SU-DHL-6 (cell line): Measurements from ENCODE around the gene ANXA11.
"Not testable (repeated sequence)": the region's sequence is repeated elsewhere in the genome, so short reads cannot be mapped to it uniquely, and the experiment has no call there.

ENCODE experiments used
- H2AFZ ChIP-seq: fragments of 200-600 bp; sonication (generic); 2 replicates; pipeline ENCODE4 v1.6.1; 2014; ENCODE audit warnings: low read depth, mild to moderate bottlenecking, moderate library complexity, mixed read lengths, antibody characterized with exemption, low read length; ENCODE audit not compliant: severe bottlenecking
- H3F3A ChIP-seq: fragments of 200-600 bp; shearing (Covaris generic); 2 replicates; pipeline ENCODE4 v1.6.0; 2016; ENCODE audit warnings: antibody characterized with exemption, mild to moderate bottlenecking; ENCODE audit not compliant: insufficient read depth
- H3K27ac ChIP-seq: fragments of 200-600 bp; sonication (generic); 2 replicates; pipeline ENCODE4 v1.5.1; 2016; ENCODE audit warnings: low read depth, mild to moderate bottlenecking, low read length, moderate library complexity, mixed read lengths
- H3K27me3 ChIP-seq: fragments of 200-600 bp; sonication (generic), shearing (Covaris generic); 2 replicates; pipeline ENCODE4 v1.6.0; 2014; ENCODE audit warnings: mild to moderate bottlenecking, low read length
- H3K36me3 ChIP-seq: fragments of 200-600 bp; sonication (generic); 2 replicates; pipeline ENCODE4 v1.6.1; 2014; ENCODE audit warnings: mild to moderate bottlenecking, low read length, mixed read lengths
- H3K4me2 ChIP-seq: fragments of 300-600, 200-600 bp; shearing (Covaris generic), sonication (generic); 2 replicates; pipeline ENCODE4 v1.6.0; 2014; ENCODE audit warnings: low read length, low read depth, mild to moderate bottlenecking; ENCODE audit not compliant: poor library complexity, severe bottlenecking
- H3K4me3 ChIP-seq: fragments of 200-600 bp; sonication (generic); 2 replicates; pipeline ENCODE4 v1.5.1; 2014; ENCODE audit warnings: antibody characterized with exemption, low read length, mild to moderate bottlenecking, mixed read lengths; ENCODE audit not compliant: insufficient read depth, poor library complexity, severe bottlenecking
- H3K79me2 ChIP-seq: fragments of 200-600 bp; sonication (generic); 2 replicates; pipeline ENCODE4 v1.6.1; 2014; ENCODE audit warnings: mild to moderate bottlenecking, low read length, moderate library complexity; ENCODE audit not compliant: insufficient read depth
- H3K9ac ChIP-seq: fragments of 200-600 bp; sonication (generic); 2 replicates; pipeline ENCODE4 v1.7.0; 2014; ENCODE audit warnings: mild to moderate bottlenecking, low read length
- H3K9me2 ChIP-seq: fragments of 200-600 bp; sonication (generic); replicated peaks from 2 replicates; pipeline ENCODE4 v1.6.1; 2014; ENCODE audit warnings: low read length; ENCODE audit not compliant: insufficient read depth
- H3K9me3 ChIP-seq: fragments of 200-600 bp; sonication (generic); 2 replicates; pipeline ENCODE4 v1.6.1; 2014; ENCODE audit warnings: low read length, mixed read lengths; ENCODE audit not compliant: insufficient read depth
- H4K20me1 ChIP-seq: fragments of 200-600 bp; sonication (generic); 2 replicates; pipeline ENCODE4 v1.6.1; 2014; ENCODE audit warnings: low read depth, mild to moderate bottlenecking, antibody characterized with exemption, low read length, moderate library complexity, mixed read lengths
- CTCF ChIP-seq: fragments of 200-600 bp; sonication (generic); IDR thresholded peaks from one replicate; pipeline ENCODE4 v1.5.1; 2017; ENCODE audit warnings: antibody characterized with exemption, mild to moderate bottlenecking, low read length, moderate library complexity; ENCODE audit not compliant: insufficient read depth, poor library complexity, severe bottlenecking
- EZH2phosphoT487 ChIP-seq: fragments of 200-600 bp; sonication (generic), shearing (Covaris generic); conservative IDR thresholded peaks from 2 replicates; pipeline ENCODE4 v1.6.1; 2018; ENCODE audit warnings: mild to moderate bottlenecking, antibody characterized with exemption, low read length, moderate library complexity, mixed read lengths

ANXA11 gene

GRCh38 chr10:80252296-80252887, 47.1 kb upstream of the ANXA11 start:
- H3K9me2 ChIP-seq: no peaks in the 10 kb centered on the region
- no peaks in the 10 kb centered on the region for H4K20me1 ChIP-seq
- H3K9me3 ChIP-seq: no peaks in the 10 kb centered on the region
- H3F3A ChIP-seq: no peaks in the 10 kb centered on the region
- H3K27ac ChIP-seq: no peak overlapping the region
- no peaks in the 10 kb centered on the region for H3K36me3 ChIP-seq
- no peak overlapping the region for H3K4me3 ChIP-seq
- H3K9ac ChIP-seq: no peak overlapping the region
- H3K79me2 ChIP-seq: no peaks in the 10 kb centered on the region
- no peak overlapping the region for H3K4me2 ChIP-seq
- H2AFZ ChIP-seq: no peak overlapping the region
- TF ChIP-seq EZH2phosphoT487: no peak
- TF ChIP-seq CTCF: no peak
- H3K27me3 ChIP-seq: no peaks in the 10 kb centered on the region

- not testable (repeated sequence) for H4K20me1 ChIP-seq, H3K27me3 ChIP-seq, H3F3A ChIP-seq, H3K4me3 ChIP-seq, H3K4me2 ChIP-seq, H3K9me2 ChIP-seq, H3K9me3 ChIP-seq, H3K27ac ChIP-seq, H3K79me2 ChIP-seq, H2AFZ ChIP-seq, H3K36me3 ChIP-seq, H3K9ac ChIP-seq
Measured at GRCh38 chr10:80251703-80252280, 46.5 kb upstream of the ANXA11 start.

- not testable (repeated sequence) for H3K36me3 ChIP-seq, H3K9me2 ChIP-seq, H3K4me2 ChIP-seq
Measured at GRCh38 chr10:80250399-80250798, 45.1 kb upstream of the ANXA11 start.

GRCh38 chr10:80249906-80250305, 44.6 kb upstream of the ANXA11 start:
- not testable (repeated sequence) for H3K9ac ChIP-seq, H2AFZ ChIP-seq, H3K4me2 ChIP-seq, H3K36me3 ChIP-seq, H3K9me2 ChIP-seq, H3K27me3 ChIP-seq, H4K20me1 ChIP-seq, H3K4me3 ChIP-seq, H3K79me2 ChIP-seq, H3K27ac ChIP-seq, H3K9me3 ChIP-seq, H3F3A ChIP-seq

More at GRCh38 chr10:80250399-80250798, 45.1 kb upstream of the ANXA11 start:
- not testable (repeated sequence) for H2AFZ ChIP-seq, H3K79me2 ChIP-seq, H3K4me3 ChIP-seq, H4K20me1 ChIP-seq, H3K9me3 ChIP-seq, H3K27me3 ChIP-seq, H3K9ac ChIP-seq, H3K27ac ChIP-seq, H3F3A ChIP-seq

- H3K9me2 ChIP-seq, H3K4me2 ChIP-seq, H3K27me3 ChIP-seq, H3K9me3 ChIP-seq, H3K9ac ChIP-seq, H3K27ac ChIP-seq, H3K79me2 ChIP-seq, H2AFZ ChIP-seq, H3K36me3 ChIP-seq, H3F3A ChIP-seq, H4K20me1 ChIP-seq, H3K4me3 ChIP-seq: not testable (repeated sequence)
Measured at GRCh38 chr10:80247611-80248010, 42.3 kb upstream of the ANXA11 start.

GRCh38 chr10:80244371-80244770, 39.0 kb upstream of the ANXA11 start:
- not testable (repeated sequence) for H3K9me2 ChIP-seq, H3K9ac ChIP-seq, H3K36me3 ChIP-seq, H3K9me3 ChIP-seq, H3K79me2 ChIP-seq, H3F3A ChIP-seq, H2AFZ ChIP-seq, H3K27ac ChIP-seq, H3K4me3 ChIP-seq, H4K20me1 ChIP-seq, H3K27me3 ChIP-seq, H3K4me2 ChIP-seq

- not testable (repeated sequence) for H3K27me3 ChIP-seq, H2AFZ ChIP-seq, H3K36me3 ChIP-seq, H3K4me2 ChIP-seq, H3F3A ChIP-seq, H3K9me2 ChIP-seq, H3K9ac ChIP-seq, H3K9me3 ChIP-seq, H3K79me2 ChIP-seq, H4K20me1 ChIP-seq, H3K4me3 ChIP-seq, H3K27ac ChIP-seq
Measured at GRCh38 chr10:80242341-80242740, 37.0 kb upstream of the ANXA11 start.
